Ishikawa (cell line): Measurements from ENCODE around the gene FKBP2.

Experiments
- CEBPB ChIP-seq: IDR thresholded peaks from 2 replicates; pipeline ENCODE4 v1.6.1; 2012
- EGR1 ChIP-seq: IDR thresholded peaks from 2 replicates; pipeline ENCODE4 v1.6.1; 2012
- EP300 ChIP-seq: IDR thresholded peaks from 2 replicates; pipeline ENCODE4 v1.6.1; 2012; ENCODE audit warnings: borderline replicate concordance
- RAD21 ChIP-seq: IDR thresholded peaks from 2 replicates; pipeline ENCODE4 v1.6.1; 2012; ENCODE audit warnings: low read depth
- TAF1 ChIP-seq: IDR thresholded peaks from 2 replicates; pipeline ENCODE4 v1.6.1; 2012; ENCODE audit warnings: low read depth, mild to moderate bottlenecking
- TF ChIP-seq, protein P1 (sequence below): IDR thresholded peaks from 2 replicates; pipeline ENCODE4 v1.6.1; 2012; ENCODE audit warnings: low read depth, mild to moderate bottlenecking
- TF ChIP-seq, protein P2 (sequence below): IDR thresholded peaks from 2 replicates; pipeline ENCODE4 v1.6.1; 2012

- TF ChIP-seq, protein P1, sequence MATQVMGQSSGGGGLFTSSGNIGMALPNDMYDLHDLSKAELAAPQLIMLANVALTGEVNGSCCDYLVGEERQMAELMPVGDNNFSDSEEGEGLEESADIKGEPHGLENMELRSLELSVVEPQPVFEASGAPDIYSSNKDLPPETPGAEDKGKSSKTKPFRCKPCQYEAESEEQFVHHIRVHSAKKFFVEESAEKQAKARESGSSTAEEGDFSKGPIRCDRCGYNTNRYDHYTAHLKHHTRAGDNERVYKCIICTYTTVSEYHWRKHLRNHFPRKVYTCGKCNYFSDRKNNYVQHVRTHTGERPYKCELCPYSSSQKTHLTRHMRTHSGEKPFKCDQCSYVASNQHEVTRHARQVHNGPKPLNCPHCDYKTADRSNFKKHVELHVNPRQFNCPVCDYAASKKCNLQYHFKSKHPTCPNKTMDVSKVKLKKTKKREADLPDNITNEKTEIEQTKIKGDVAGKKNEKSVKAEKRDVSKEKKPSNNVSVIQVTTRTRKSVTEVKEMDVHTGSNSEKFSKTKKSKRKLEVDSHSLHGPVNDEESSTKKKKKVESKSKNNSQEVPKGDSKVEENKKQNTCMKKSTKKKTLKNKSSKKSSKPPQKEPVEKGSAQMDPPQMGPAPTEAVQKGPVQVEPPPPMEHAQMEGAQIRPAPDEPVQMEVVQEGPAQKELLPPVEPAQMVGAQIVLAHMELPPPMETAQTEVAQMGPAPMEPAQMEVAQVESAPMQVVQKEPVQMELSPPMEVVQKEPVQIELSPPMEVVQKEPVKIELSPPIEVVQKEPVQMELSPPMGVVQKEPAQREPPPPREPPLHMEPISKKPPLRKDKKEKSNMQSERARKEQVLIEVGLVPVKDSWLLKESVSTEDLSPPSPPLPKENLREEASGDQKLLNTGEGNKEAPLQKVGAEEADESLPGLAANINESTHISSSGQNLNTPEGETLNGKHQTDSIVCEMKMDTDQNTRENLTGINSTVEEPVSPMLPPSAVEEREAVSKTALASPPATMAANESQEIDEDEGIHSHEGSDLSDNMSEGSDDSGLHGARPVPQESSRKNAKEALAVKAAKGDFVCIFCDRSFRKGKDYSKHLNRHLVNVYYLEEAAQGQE = no peak
- TF ChIP-seq EP300 = no peak
- TF ChIP-seq TAF1 = no peak
- no peak for TF ChIP-seq CEBPB
- TF ChIP-seq EGR1 = no peak
- TF ChIP-seq RAD21 = no peak
- TF ChIP-seq, protein P2, sequence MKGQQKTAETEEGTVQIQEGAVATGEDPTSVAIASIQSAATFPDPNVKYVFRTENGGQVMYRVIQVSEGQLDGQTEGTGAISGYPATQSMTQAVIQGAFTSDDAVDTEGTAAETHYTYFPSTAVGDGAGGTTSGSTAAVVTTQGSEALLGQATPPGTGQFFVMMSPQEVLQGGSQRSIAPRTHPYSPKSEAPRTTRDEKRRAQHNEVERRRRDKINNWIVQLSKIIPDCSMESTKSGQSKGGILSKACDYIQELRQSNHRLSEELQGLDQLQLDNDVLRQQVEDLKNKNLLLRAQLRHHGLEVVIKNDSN = no peak
Measured at GRCh38 chr11:64220798-64221197, 20.1 kb upstream of the FKBP2 start.
